Right kidney (tissue), 1 donor: Measurements from ENCODE around the gene TNP2.

Experiments
- DNase-seq: peaks from one replicate; pipeline ENCODE4 v3.0.0-alpha.2; 2016

Gene TNP2

GRCh38 chr16:11277607-11278337 lies 8.6 kb upstream of the TNP2 start:
- DNase-seq, result no peak

- DNase-seq, result no peak
Observed at GRCh38 chr16:11276896-11277593, 7.9 kb upstream of the TNP2 start.

- no peak for DNase-seq
Observed at GRCh38 chr16:11276143-11276895, 7.2 kb upstream of the TNP2 start, which contains the start of gene PRM2. TSS of gene PRM2 (minus strand) at chr16:11276480. CDS start at chr16:11276370, 110 bp downstream.

- no peak for DNase-seq
Observed at GRCh38 chr16:11274964-11275363, 5.8 kb upstream of the TNP2 start.

- DNase-seq, result peak; percentile 68
Observed at GRCh38 chr16:11273721-11274324, 4.7 kb upstream of the TNP2 start.

- no peak for DNase-seq
Observed at GRCh38 chr16:11272921-11273720, 4.0 kb upstream of the TNP2 start, which contains the start of gene PRM3. TSS of gene PRM3 (minus strand) at chr16:11273629. CDS start at chr16:11273595, 34 bp downstream.

- no peak for DNase-seq
Observed at GRCh38 chr16:11272484-11272883, 3.4 kb upstream of the TNP2 start.

GRCh38 chr16:11271610-11272009 lies 2.5 kb upstream of the TNP2 start:
- DNase-seq, result no peak

- no peak for DNase-seq
Observed at GRCh38 chr16:11270602-11271162, 1.6 kb upstream of the TNP2 start.

- DNase-seq, result no peak
Observed at GRCh38 chr16:11265124-11265523, 4.0 kb downstream of the TNP2 start.

- DNase-seq, result no peak
Observed at GRCh38 chr16:11264155-11264832, 4.8 kb downstream of the TNP2 start.

- DNase-seq, result no peak
Observed at GRCh38 chr16:11263737-11264136, 5.4 kb downstream of the TNP2 start.

GRCh38 chr16:11262915-11263314 lies 6.2 kb downstream of the TNP2 start:
- no peak for DNase-seq

- no peak for DNase-seq
Observed at GRCh38 chr16:11260596-11260966, 8.5 kb downstream of the TNP2 start.

- no peak for DNase-seq
Observed at GRCh38 chr16:11259655-11260595, 9.2 kb downstream of the TNP2 start.

- no peak for DNase-seq
Observed at GRCh38 chr16:11258553-11259492, 10.3 kb downstream of the TNP2 start.

GRCh38 chr16:11257131-11257938 lies 11.8 kb downstream of the TNP2 start:
- peak; percentile 81 for DNase-seq
